GM21381 (cell line): Measurements from ENCODE around the gene RING1.

Experiments used
- ATAC-seq: cut with Tn5 transposase; IDR thresholded peaks from one replicate; pipeline ENCODE4 v1.9.1; 2021; ENCODE audit warnings: mild to moderate bottlenecking, moderate library complexity; ENCODE audit not compliant: unreplicated experiment

Gene RING1

DNA sequence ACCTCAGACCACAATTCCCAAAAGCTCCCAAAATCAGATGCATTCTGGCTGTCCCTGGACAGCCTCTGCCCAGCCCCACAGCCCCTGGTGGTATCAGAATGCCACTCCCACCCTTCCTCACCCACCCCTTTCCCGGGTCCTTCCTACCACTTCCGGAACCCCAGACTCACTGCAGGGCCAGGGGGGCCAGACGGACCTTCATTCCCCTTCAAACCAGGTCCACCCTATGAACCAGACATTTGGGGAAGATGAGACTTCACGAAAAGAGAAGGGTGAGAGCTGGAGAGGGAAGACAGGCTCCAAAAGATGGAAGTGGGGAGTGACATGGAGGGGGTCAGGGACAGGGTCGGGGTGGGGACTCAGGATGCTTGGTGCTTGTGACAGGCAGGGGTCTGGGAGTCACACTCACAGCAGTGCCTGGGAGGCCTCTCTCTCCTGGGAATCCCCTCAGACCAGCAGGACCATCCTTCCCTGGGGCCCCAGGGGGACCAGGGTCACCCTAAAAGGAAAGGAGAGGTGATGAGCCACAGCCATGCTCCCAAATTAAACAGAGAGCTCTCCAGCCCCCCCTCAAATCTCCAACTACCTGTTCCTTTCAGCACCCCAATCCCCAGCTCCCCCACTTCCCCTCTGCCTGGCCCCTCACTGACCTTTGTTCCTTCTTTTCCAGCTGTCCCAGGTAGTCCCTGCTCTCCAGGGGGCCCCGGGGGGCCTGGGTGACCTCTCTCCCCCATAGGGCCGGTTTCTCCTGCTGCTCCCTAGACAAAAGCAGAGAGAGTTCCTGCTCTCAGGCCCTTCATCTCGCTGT lies 36.2 kb upstream of the RING1 start:
- no peak for ATAC-seq

DNA sequence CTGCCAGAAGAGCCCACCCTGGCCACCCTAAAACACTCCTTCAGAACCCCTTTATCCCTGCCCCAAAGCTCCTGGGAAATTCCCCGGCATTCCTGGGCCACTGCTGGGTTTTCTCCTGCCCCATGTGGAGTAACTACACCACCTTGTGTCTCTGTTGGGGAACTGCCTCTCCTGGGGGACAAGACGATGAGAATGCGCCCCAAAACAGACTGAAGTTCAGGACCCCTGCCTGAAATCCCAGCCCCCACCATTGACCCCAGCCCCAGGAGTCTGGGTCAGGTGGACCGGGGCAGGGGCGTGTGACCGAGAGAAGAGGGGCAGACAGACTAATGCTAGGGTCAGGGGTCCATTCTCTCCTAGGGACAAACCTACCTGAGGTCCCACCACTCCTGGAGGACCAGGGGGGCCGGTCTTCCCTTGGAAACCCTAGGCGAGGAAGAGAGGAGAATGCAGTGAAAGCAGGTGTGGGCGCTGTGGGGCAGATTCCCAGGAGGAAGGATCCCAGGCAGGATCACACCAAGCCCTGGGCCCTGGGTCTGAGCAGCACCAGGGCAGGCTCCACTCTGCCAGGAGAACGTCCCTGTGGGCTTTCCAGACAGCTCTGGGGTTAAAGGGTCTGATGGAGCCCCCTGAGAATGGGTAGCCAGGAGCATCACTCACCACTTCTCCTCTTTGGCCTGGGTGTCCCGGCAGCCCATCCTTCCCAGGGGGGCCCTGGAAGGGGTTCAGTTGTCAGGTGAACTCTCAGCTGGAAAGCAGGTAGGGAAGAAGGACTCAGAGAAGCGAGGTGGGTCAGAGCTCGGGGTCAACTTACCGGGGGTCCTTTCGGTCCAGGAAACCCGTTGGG lies 35.4 kb upstream of the RING1 start:
- ATAC-seq, result no peak

DNA sequence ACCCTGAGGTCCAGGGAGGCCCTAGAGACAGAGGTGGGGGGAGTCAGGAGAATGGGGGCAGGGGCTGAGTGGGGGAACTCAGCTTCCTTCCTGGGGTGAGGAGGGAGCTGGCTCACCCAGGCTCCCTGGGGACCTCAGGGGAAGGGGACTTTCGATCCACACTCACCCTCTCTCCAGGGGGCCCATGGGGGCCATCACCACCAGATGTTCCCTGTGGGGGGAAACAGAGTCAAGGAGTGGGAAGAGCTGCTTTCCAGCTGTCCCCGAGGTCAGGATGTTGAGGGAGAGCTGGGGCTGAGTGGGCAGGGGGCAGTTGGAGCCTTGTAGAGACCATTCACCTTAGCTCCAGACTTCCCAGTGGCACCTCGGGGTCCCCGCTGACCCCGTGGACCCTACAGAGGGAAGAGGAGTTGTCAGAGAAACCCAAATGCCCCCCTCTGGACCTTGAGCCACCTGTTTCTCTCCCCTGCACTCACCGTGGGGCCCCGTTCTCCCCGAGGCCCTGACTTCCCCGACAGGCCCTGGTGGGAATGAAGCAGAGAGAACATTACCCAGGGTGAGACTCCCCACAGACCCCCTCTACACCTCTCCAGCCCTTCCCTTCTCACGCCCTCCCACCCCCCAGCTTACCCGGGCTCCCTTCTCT lies 34.6 kb upstream of the RING1 start:
- no peak for ATAC-seq

DNA sequence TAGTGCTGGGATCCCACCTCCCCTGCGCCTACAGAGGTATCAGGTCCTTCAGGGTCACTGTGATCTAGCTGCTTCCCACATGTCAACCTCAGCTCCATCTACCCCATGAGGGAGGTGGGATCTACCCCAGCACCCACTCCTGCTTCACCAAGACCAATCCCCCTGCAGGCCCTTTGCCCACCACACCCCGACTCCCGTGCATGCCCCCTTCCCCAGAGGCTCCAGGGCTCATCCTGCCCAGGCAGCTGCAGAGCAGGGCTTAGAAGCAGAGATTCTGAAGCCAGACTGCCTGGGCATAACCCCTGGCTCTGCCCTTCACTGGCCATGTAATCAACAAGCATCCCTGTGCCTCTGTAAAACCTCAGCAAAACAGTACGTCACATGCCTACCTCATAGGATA lies 33.5 kb upstream of the RING1 start:
- no peak for ATAC-seq

DNA sequence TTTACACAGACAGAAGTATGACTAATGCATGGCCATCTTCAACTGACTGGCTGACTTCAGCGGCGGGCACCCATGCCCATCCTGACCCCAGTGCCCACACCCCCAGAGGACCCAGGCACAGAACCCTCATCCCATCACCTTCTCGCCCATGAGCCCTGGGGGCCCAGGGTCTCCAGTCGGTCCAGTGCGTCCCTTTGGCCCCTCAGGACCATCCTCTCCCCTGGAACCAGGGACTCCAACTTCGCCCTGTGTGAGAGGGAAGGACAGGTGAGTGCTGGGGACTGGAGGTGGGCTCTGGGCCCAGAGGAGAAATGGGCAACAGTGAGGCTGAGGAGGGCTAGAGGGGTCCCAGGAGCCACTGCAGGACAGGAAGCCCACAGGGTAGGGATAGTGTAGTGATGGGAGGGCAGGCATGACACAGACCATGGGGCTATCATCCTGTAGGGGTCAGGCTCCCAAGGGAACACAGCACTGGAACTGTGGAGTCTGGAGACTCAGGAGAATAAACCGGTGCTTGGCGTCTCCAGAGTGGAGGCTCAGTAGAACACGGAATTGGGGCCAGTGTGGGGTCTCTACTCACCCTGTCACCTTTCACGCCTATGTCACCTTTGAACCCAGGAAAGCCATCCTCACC lies 32.7 kb upstream of the RING1 start:
- no peak for ATAC-seq

DNA sequence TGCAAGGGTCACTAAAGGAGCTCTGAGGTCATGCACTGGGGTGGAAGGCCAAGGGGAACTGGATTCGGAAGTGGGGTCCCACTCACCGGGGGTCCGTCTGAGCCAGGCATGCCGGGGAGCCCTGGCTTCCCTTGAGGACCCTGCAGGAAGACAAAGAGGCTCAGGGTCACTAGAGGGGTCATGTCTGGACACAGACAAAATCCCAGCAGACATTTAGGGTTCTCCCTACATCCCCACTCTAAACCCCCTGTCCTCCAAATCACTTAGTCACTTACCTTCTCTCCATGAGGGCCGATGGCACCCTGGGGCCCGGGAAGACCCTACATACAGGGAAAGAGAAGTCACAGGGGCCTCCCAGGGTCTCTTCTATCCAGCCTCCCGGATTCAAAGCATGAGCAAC lies 31.4 kb upstream of the RING1 start:
- ATAC-seq, result no peak

DNA sequence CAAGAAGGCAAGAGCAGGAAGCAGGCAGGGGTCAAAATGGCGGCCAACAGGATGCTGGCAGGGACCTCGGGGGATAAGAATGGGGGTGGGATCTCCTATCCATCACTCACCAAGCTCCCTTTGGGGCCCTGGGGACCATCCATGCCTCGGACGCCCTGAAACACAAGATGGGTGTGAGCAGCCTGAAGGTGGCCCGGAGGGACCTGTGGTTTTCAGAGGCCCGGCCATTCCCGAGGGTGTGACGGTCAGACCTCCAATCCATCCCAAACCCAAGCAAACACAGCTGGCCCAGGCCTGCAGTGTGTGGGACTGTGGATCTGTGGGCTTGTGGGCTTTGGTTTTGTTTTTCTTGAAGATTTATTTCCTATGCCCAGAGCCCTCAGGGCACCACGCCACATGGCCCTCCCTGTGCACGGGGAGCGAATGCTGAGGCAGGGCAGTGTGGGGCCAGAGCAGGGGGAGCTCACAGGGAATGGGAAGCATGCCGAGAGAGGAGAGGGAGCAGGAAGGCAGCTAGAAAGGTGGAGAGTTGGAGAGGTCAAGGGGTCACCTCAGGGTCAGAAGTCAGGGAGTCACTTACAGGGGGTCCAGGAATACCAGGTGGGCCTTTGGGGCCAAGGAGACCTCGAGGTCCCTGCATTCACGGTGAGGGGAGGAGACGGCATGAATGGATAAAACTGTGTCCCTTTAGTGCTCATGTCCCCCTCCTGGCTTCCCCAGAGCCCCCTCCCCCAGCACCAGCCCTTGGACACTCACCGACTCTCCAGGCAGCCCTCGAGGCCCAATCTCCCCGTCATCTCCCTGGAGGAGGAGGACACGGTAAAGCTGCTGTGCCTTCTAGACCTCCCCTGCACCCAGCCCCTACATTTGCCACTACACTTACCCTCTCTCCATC lies 30.5 kb upstream of the RING1 start:
- no peak for ATAC-seq

DNA sequence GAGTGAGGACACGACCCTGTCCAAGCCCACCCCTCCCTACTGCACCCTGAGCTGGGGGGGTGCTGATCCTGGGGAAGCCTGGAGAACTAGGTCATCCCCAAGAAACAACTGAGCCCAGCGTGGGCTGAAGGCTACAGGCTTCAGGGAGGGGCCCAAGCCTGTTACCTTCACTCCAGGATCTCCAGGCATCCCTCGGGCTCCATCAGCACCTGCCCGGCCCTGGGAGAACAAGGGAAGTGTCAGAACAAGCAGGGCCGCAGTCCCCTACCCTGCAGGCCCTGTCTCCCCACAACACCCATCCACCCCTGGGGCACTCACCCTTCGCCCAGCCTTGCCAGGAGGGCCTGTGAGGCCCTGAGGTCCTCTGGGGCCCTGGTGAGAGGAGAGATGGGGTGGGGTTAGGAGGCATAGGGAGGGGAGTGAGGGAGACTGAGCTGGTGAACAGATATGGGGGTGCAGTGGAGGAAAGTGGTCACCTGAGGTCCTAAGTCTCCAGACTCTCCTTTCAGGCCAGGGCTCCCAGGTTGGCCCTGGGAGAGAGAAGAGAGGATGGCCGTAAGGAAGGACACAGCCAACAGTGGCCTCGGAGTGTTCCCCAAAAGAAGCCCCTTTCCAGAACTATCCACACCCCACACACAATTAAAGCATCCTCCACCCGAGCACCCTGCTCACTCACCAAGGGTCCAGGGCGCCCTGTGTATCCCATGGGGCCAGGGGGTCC lies 29.4 kb upstream of the RING1 start:
- no peak for ATAC-seq

DNA sequence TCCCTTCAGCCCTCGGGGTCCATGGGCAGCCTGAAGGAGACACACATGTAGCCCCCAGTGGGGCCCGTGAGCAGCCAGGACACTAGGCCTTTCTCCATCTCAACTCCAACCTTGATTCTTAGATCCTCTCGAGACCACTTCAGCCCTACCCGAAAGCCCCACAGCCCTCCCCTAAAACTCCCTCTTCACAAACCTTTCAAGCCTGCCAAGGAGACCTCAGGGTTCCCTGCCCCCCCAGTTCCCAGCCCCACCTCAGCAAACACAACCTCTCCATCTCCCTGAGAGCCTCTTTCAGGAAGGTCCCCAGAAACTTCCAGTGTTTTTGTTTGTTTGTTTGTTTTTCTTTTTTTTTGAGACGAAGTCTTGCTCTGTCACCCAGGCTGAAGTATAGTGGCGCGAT lies 27.2 kb upstream of the RING1 start:
- ATAC-seq, result no peak

DNA sequence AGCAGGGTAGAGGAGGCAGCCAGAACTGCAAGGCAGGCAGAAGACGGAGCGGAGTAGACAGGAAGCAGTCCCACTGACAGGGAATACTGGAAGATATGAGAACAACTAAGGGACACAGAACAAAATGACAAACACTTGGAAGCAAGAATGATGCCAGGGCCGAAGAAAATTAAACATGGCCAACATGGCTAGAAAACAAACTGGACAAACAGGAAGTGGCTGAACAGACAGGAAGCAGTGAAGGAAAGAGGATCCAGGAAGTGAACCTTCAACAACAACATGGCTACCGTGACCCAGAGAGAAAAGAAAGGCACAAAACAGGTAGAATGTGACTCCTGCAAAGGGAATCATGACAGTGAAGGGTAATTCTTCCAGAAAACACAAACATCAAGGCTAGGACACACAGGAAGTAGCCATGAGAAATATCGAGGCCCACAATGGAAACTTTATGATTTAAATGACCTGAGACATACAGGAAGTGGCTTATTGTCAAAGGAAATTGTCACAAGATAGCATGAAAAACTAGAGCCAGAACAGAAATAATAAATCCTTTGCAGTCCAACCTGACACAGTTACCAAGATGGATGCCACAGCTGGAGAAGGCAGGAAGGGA lies 25.1 kb upstream of the RING1 start:
- no peak for ATAC-seq

DNA sequence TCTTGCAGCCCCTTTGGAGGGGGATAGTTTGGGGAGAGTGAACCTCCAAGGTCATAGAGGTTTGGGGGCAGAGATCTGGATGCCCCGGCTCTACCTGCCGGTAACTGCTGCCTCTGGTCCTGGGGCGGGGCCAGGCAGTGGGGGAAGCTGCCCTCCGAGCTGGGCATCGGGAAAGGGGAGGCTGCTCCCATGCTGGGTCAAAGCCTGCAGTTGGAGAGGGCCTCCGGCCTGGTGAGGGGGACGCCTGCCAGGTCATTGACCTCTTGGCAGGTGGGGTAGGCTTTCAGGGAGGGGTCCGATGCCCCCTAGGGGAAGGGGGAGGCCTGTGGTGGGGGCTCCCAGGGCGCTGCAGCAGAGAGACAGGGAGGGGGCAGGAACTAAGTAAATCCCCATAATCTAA lies 23.1 kb upstream of the RING1 start:
- ATAC-seq, result no peak

DNA sequence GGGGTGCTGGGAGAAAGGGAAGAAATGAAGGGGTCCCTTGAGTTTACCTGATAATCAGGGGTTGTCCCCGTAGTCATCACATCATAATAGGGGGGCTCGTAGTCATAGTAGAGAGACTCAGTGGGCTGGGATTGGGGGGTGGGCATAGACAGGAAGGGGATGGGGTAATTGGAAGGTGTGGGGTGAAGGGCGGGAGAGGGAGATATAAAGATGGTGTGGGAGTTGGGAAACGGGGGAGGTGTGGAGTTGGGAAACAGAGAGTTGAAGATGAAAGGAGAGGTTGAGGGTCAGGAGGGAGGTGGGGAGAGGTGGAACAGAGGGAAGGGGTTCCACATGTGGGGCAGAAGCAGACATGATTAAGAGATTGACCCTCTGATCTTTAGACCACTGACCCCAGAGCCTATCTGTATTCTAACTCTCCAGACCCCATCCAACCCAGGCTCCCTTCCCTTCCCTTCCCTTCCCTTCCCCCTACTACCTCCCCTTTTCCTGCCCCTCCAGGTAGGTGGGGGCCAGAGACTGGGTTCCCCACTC lies 22.6 kb upstream of the RING1 start:
- ATAC-seq, result no peak

DNA sequence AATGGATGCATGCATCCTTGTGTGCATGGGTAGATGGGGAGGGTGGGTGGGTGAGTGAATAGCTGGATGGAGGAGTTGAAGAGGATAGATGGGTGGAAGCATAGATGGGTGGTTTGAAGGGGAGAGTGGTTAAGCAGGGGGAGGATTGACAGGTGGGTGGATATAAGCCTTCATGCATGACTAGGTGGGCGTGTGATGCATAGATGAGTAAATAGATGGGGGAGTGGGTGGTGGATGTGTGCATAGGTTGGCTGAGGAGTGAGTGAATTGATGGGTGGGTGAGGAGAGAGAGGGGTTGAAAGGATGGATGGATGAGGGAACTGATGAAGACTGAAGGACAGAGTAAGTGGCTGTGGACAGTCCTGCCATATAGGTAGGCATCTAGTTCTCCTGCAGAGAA lies 20.5 kb upstream of the RING1 start:
- ATAC-seq, result no peak

DNA sequence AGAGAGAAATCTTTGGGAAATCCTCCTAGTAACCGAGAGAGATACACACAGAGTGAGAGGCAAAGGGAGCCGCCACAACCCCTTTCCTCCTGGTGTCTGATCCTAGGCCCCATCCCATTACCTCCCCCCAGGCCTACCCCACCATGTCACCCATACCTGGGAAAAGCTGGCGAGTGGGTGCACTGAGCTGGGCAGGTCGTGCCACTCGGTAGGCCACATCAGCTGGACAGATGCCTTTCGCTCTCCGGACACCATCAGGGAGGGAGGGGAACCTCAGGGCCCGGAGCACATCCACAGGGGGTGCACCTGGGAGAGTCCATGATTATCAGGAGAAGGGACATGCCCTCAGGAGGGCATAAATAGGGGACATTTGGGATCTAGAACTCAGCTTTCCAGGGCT lies 19.1 kb upstream of the RING1 start:
- no peak for ATAC-seq

DNA sequence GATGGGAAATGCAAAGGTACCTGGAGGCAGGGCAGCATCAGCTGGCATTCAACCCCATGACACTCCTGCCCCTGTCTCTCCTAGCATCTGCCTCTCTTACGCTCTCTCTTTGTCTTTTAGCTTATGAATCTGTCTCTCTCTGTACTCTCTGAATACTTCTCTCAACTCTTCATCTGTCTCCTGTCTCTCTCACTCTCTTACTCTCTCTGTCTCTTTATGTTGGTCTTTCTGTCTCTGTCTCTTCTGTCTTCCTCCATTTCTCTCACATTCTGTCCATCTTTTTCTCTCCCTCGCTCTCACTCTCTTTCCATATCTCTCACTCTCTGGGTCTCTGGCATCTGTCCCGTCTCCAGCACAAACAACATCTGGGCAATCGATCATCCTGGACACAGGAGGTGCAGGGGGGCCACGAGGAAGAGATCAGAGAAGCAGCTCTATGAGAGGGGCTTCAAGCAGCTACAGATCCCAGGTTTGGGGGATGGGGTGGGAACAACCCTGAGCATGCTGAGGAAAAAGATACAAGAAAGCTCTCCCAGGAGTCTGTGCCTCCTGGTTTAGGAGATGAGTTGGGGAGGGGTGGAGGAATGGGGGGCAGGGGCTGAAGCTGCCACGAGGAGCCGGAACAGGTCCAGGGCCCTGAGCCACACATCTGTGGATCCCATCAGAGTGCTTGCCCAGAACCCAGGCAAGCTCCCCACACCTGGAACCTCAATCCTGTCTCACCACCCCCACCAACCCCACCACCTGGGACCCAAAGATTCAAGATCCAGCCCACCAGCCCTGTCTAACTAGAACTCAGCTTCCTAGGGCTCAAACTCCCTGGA lies 18.5 kb upstream of the RING1 start:
- no peak for ATAC-seq

DNA sequence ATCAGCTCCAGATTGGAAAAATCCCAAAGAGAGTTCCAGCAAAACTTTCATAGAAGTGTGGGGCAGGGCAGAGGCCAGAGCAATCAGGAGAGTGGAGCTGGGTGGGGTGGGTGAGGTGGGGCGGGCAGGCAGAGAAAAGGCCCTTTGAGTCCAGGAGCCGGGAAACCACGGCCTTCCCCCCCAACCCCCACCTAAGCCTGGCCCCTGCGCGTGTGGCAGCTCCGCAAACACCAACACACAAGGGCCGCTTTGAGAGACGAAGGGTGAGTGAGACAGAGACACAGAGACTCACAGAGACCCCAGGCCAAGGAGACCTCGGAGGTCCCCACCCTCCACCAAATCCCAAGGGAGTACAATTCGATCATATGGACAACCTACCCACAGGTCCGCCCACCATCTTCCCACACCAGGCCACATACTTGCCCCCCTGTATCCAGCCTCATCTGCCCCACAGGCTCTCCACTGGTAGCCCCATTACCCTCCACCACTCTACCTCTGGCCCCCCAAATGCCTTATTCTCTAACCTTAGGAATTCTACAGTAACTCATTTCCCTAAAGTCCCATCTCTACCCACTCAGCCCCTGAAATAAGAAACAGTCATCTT lies 17.7 kb upstream of the RING1 start:
- ATAC-seq, result no peak

- ATAC-seq, result no peak
Measured at GRCh38 chr6:33191383-33192104, 16.8 kb upstream of the RING1 start.
